HG03439 (cell line): ENCODE results near the gene FBXO42.
"Not testable (repeated sequence)": the region's sequence is repeated elsewhere in the genome, so short reads cannot be mapped to it uniquely, and the experiment has no call there.

Experiments
- ATAC-seq: cut with Tn5 transposase; IDR thresholded peaks from one replicate; pipeline ENCODE4 v1.9.1; 2021; ENCODE audit warnings: mild to moderate bottlenecking, moderate library complexity; ENCODE audit not compliant: unreplicated experiment

FBXO42 gene

DNA sequence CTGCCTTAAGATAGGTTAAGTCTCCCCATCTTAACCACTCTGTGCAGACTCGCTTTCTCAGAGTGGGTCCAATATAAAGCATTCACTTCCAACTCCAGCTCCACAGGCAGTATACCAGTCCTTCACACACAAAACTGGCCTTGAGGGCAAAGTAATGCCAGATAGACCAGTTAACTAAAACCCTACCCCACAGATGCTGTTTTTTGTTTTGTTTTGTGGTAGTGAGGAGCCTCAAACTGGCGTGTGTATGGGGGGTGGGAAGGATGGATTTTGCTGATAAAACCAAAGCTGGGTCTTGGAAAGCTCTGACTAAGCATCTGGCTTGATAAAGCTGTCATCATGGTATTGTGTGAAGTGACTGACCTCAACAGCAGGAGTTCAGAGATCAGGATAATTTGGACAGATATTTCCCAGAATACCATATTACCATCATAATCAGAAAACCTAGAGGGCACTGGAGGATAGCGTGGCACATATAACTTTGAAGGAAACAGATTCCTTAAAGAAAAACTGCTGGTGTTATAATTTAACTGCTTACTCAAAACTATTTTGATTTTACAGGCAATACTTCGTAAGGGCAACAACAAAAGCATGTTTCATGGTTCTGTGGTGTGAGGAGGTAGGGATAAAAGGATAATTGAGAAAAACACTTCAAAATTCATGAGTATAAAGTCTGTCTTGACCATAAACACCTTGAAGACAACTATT is 85.7 kb downstream of the FBXO42 start:
- no peak for ATAC-seq

DNA sequence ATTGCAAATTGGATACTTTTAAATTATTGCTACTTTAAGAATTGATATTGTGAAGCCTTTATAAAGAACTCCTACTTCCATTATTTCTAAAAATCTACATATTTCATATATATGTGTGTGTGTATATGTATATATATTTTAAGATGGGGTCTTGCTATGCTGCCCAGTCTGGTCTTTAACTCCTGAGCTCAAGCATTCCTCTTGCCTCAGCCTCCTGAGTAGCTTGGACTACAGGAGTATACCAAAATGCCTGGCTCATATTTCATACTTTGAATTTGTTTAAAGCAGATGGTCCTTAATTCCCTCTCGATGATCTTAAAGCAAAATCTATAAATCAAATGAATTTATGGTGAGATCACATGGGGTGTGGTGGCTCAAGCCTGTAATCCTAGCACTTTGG is 90.2 kb downstream of the FBXO42 start:
- no peak for ATAC-seq

- no peak for ATAC-seq
Measured at GRCh38 chr1:16260814-16261213, 91.5 kb downstream of the FBXO42 start.

DNA sequence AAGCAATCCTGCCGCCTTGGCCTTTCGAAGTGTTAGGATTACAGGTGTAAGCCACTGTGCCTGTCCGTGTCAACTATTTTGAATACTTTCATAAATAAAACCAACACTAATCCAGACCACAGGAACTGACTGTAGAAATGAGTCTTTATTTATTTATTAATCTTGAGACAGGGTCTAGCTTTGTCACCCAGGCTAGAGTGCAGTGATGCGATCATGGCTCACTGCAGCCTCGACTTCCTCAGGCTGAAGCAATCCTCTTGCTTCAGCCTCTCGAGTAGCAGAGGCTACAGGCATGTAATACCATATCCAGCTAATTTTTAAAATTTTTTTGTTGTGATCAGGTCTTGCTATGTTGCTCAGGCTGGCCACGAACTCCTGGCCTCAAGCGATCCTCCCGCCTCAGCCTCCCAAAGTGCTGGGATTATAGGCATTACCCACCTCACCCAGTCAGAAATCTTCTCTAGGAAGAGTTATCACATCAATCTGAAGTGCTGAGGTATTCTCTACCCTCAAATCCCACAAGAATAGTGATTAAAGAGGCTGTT is 93.6 kb downstream of the FBXO42 start:
- no peak for ATAC-seq

- no peak for ATAC-seq
Measured at GRCh38 chr1:16257968-16258367, 94.3 kb downstream of the FBXO42 start.

DNA sequence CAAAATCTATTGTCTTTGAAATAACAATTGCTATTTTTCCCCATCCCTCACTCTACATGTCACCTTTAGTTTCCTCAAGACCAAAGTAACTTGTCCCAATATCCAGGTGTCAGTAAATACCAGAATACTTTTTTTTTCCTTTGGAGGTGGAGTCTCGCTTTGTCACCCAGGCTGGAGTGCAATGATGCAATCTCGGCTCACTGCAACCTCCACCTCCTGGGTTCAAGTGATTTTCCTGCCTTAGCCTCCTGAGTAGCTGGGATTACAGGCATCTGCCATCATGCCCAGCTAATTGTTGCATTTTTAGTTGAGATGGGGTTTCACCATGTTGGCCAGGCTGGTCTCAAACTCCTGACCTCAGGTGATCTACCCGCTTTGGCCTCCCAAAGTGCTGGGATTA is 94.7 kb downstream of the FBXO42 start:
- ATAC-seq, result not testable (repeated sequence)

- no peak for ATAC-seq
Measured at GRCh38 chr1:16256478-16256877, 95.8 kb downstream of the FBXO42 start.

- ATAC-seq, result no peak
Measured at GRCh38 chr1:16254263-16254928, 97.9 kb downstream of the FBXO42 start.

- no peak for ATAC-seq
Measured at GRCh38 chr1:16253332-16253922, 98.9 kb downstream of the FBXO42 start.

DNA sequence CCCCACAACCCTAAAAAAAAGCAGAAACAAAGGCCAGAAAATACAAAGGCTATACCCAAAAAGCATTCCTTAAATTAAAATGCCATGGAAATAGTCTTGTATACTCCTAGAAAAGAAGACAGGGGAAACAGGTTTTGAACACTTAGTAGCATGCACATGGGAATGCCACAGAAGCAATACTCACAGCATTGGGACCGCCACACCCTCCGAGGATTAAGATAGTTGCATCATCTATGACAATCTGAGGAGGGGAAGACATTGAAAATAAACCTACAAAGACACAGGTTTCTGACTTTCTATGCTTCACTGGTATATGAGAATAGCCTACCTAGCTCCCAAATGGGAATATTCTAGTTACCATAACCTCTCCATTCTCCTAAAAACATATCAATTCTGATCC is 99.4 kb downstream of the FBXO42 start:
- ATAC-seq, result no peak

DNA sequence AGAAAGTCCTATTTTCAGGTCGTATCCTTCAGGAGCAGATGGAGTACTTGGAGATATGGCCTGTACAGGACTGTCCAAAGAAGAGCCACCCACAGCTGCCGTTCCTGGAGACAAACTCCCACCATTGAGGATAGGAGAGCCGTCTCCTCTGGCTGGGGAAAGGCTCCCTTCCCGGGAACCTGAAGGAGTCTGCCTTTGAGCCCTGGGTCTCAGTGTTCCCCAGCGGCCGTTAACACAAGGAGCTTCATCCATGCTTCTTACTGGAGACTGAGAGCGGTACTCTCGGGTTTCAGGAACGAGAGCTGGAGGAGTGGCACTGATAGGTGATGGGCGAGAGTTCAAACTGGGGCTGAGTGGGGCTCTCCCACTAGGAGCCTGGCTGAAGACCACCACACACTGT is 100.9 kb downstream of the FBXO42 start:
- ATAC-seq, result no peak

GRCh38 chr1:16250524-16251251 is 101.6 kb downstream of the FBXO42 start:
- ATAC-seq, result no peak

- no peak for ATAC-seq
Measured at GRCh38 chr1:16249596-16250241, 102.6 kb downstream of the FBXO42 start.

- ATAC-seq, result no peak
Measured at GRCh38 chr1:16248603-16249516, 103.4 kb downstream of the FBXO42 start.

DNA sequence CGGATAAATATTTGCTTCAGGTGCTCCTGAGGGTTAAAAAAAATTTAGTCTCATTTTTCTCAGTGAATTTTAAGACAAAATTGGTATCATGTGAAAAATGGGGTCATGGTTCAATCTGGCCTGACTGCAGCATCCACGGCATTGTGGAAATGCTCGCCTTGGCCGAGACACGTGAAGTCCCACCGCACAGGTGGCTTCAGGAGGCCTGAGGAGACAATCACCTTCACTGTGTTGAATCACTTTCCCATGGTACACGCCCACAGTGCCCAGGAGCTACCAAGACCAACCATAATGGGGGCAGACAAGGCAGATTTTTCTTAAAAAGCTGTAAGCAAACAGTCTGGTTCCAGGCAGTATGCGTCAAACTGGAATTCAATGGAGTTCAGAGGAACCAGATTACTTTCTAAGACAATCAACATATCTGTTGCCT is 104.3 kb downstream of the FBXO42 start:
- no peak for ATAC-seq

- ATAC-seq, result no peak
Measured at GRCh38 chr1:16247441-16247840, 104.8 kb downstream of the FBXO42 start.

GRCh38 chr1:16246961-16247360 is 105.3 kb downstream of the FBXO42 start:
- ATAC-seq, result no peak

GRCh38 chr1:16246239-16246638 is 106.0 kb downstream of the FBXO42 start:
- not testable (repeated sequence) for ATAC-seq

- no peak for ATAC-seq
Measured at GRCh38 chr1:16245476-16246196, 106.6 kb downstream of the FBXO42 start.
